ENCODE measurements around the gene EMCN.

EMCN gene

GRCh38 chr4:100362366-100362765 is 155.5 kb downstream of the EMCN start:
- no peak overlapping the region for H3K4me2 ChIP-seq

GRCh38 chr4:100361336-100361735 is 156.5 kb downstream of the EMCN start:
- Histone ChIP-seq H3K79me2 (ENCODE audit: insufficient read depth, low read depth) (no peaks in the 10 kb centered on the region), H4K20me1 (ENCODE audit: insufficient read depth) (no peaks in the 10 kb centered on the region), H2AFZ (ENCODE audit: low read depth) (no peak overlapping the region), H3K9ac (no peak overlapping the region), H3K27me3 (ENCODE audit: insufficient read depth, low read depth) (no peaks in the 10 kb centered on the region), H3K4me3 (IDR thresholded peaks at IDR 0.05; ENCODE audit: insufficient read depth, low read depth, low read length) (no peak overlapping the region), H3K4me2 (no peak overlapping the region), H3K36me3 (ENCODE audit: insufficient read depth) (no peaks in the 10 kb centered on the region), H3K27ac (no peak overlapping the region), H3K4me1 (ENCODE audit: low read depth, poor library complexity, severe bottlenecking) (no peaks in the 10 kb centered on the region)
- no peak for TF ChIP-seq CTCF (conservative IDR thresholded peaks at IDR 0.05; ENCODE audit: low read depth, low read length)

More at GRCh38 chr4:100362366-100362765, 155.5 kb downstream of the EMCN start:
- Histone ChIP-seq H3K4me3 (IDR thresholded peaks at IDR 0.05; ENCODE audit: insufficient read depth, low read depth, low read length) (no peak overlapping the region), H3K9ac (no peak overlapping the region), H3K27ac (no peak overlapping the region), H3K79me2 (ENCODE audit: insufficient read depth, low read depth) (no peaks in the 10 kb centered on the region), H3K36me3 (ENCODE audit: insufficient read depth) (no peaks in the 10 kb centered on the region), H4K20me1 (ENCODE audit: insufficient read depth) (no peaks in the 10 kb centered on the region), H3K4me1 (ENCODE audit: low read depth, poor library complexity, severe bottlenecking) (no peaks in the 10 kb centered on the region), H2AFZ (ENCODE audit: low read depth) (no peak overlapping the region), H3K27me3 (ENCODE audit: insufficient read depth, low read depth) (no peaks in the 10 kb centered on the region)
- TF ChIP-seq CTCF (conservative IDR thresholded peaks at IDR 0.05; ENCODE audit: low read depth, low read length) = no peak

GRCh38 chr4:100360211-100360610 is 157.6 kb downstream of the EMCN start:
- no peak overlapping the region for H3K4me2 ChIP-seq
- no peaks in the 10 kb centered on the region for H3K27me3 ChIP-seq (ENCODE audit: insufficient read depth, low read depth)
- no peak overlapping the region for H3K9ac ChIP-seq
- no peak overlapping the region for H3K27ac ChIP-seq
- no peak overlapping the region for H3K4me3 ChIP-seq (IDR thresholded peaks at IDR 0.05; ENCODE audit: insufficient read depth, low read depth, low read length)
- no peaks in the 10 kb centered on the region for H3K36me3 ChIP-seq (ENCODE audit: insufficient read depth)
- H3K4me1 ChIP-seq (ENCODE audit: low read depth, poor library complexity, severe bottlenecking) = no peaks in the 10 kb centered on the region
- H3K79me2 ChIP-seq (ENCODE audit: insufficient read depth, low read depth) = no peaks in the 10 kb centered on the region
- no peak overlapping the region for H2AFZ ChIP-seq (ENCODE audit: low read depth)
- no peak for TF ChIP-seq CTCF (conservative IDR thresholded peaks at IDR 0.05; ENCODE audit: low read depth, low read length)
- no peaks in the 10 kb centered on the region for H4K20me1 ChIP-seq (ENCODE audit: insufficient read depth)

- no peak for TF ChIP-seq CTCF (conservative IDR thresholded peaks at IDR 0.05; ENCODE audit: low read depth, low read length)
- H3K36me3 ChIP-seq (ENCODE audit: insufficient read depth) = no peaks in the 10 kb centered on the region
- H3K4me3 ChIP-seq (IDR thresholded peaks at IDR 0.05; ENCODE audit: insufficient read depth, low read depth, low read length) = no peak overlapping the region
- H3K79me2 ChIP-seq (ENCODE audit: insufficient read depth, low read depth) = no peaks in the 10 kb centered on the region
- no peak overlapping the region for H2AFZ ChIP-seq (ENCODE audit: low read depth)
- H3K4me1 ChIP-seq (ENCODE audit: low read depth, poor library complexity, severe bottlenecking) = no peaks in the 10 kb centered on the region
- H3K27ac ChIP-seq = no peak overlapping the region
- H4K20me1 ChIP-seq (ENCODE audit: insufficient read depth) = no peaks in the 10 kb centered on the region
- H3K4me2 ChIP-seq = no peak overlapping the region
- no peak overlapping the region for H3K9ac ChIP-seq
- H3K27me3 ChIP-seq (ENCODE audit: insufficient read depth, low read depth) = no peaks in the 10 kb centered on the region
Observed at GRCh38 chr4:100359441-100359840, 158.4 kb downstream of the EMCN start.

All from KMS-11 (cell line).